IPS DF 4.7 (cell line): ENCODE results near the gene SDHA.
"Not testable (repeated sequence)": the region's sequence is repeated elsewhere in the genome, so short reads cannot be mapped to it uniquely, and the experiment has no call there.

ENCODE experiments used
- DNase-seq: peaks from one replicate; pipeline ENCODE4 v3.0.0-alpha.2; 2013; ENCODE audit warnings: low spot score; ENCODE audit errors: extremely low read depth

Gene SDHA

GRCh38 chr5:219460-219863 is 1.3 kb downstream of the SDHA start:
- no peak for DNase-seq

- no peak for DNase-seq
Measured at GRCh38 chr5:219991-220390, 1.9 kb downstream of the SDHA start.

GRCh38 chr5:222951-223715 is 5.0 kb downstream of the SDHA start:
- DNase-seq: not testable (repeated sequence)

- DNase-seq: no peak
Measured at GRCh38 chr5:223791-224190, 5.7 kb downstream of the SDHA start.

GRCh38 chr5:225334-225733 is 7.2 kb downstream of the SDHA start:
- DNase-seq: no peak

- not testable (repeated sequence) for DNase-seq
Measured at GRCh38 chr5:227375-227774, 9.3 kb downstream of the SDHA start.

GRCh38 chr5:228886-229285 is 10.8 kb downstream of the SDHA start:
- DNase-seq: no peak

DNA sequence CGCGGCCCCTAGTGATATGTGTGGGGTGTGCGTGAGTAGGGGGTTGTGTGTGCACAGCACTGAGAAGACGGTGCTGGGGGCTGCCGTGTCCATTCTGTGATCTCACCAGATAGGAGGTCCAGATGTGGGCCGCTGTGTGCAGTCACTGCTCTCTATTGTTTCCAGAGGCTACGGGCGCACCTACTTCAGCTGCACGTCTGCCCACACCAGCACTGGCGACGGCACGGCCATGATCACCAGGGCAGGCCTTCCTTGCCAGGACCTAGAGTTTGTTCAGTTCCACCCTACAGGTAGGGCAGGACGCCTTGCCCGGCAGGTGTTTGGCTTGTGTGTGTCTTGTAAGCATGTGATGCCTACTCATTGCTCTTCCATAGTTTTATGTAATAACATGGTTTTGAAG is 12.6 kb downstream of the SDHA start:
- DNase-seq: no peak

- DNase-seq: no peak
Measured at GRCh38 chr5:231661-232060, 13.5 kb downstream of the SDHA start.

- DNase-seq: not testable (repeated sequence)
Measured at GRCh38 chr5:233426-233825, 15.3 kb downstream of the SDHA start.

DNA sequence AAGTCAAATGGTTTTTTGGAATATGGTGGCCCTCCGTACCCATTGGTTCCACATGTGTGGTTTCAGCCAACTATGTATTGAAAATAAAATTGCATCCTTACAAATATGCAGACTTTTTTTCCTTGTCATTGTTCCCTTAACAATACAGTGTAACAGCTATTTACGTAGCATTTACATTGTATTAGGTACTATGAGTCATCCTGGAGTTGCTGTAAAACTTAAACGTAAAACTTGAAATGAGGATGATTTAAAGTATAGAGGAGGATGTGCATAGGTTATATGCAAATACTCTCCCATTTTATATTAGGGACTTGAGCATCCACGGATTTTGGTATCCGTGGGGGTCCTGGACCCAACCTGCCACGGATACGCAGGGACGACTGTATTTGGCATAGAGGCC is 16.3 kb downstream of the SDHA start:
- no peak for DNase-seq

DNA sequence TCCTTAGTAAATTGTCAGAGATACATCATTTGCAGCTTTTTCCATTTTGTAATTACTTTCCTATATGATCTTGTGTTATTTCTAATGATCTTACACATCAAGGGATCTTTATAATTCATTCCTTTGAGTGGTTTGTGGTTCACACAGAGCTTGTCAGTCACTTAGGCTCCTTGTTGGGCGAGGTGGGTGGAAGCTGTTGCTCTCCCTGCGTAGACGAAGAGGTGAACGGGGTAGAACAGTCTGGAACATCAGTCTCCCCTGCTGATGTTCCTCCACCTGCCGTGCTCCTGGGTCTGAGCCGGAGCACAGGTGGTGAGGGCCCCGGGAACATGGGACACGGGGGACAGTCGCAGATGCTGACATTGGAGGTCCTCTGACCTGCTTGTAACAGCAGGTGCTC is 17.4 kb downstream of the SDHA start:
- not testable (repeated sequence) for DNase-seq

DNA sequence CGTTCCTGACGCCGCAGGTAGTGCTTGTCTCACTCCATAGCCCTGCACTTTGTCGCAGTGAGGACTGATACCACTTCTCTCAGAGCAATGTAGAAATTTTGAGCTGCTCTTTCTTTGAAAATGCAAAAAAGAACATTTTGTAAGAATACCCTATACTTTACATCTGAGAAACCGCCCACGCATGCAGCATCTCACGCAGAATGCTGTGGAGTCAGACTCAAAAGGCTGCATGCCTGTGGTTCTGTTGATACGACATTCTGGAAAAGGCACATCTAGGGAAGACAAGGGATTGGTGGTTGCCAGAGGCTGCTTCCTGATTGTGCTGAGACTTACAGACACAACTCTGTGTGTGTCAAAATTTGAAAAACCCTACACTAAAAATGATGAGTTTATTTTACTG is 19.8 kb downstream of the SDHA start:
- not testable (repeated sequence) for DNase-seq

DNA sequence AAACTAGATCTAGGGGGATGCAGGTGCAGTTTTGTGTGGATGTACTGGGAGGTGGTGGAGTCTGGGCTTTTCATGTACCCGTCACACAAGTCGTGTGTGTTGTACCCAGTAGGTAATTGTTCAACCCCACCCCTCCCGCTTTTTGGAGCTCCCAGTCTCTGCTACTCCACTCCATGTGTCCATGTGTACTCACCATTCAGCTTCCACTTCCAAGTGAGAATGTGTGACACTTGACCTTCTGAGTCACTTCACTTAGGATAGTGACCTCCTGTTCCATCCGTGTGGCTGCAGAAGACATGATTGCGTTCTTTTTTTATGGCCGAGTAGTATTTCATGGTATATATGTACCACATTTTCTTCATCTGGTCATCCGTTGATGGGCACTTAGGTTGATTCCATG is 22.4 kb downstream of the SDHA start:
- not testable (repeated sequence) for DNase-seq

DNA sequence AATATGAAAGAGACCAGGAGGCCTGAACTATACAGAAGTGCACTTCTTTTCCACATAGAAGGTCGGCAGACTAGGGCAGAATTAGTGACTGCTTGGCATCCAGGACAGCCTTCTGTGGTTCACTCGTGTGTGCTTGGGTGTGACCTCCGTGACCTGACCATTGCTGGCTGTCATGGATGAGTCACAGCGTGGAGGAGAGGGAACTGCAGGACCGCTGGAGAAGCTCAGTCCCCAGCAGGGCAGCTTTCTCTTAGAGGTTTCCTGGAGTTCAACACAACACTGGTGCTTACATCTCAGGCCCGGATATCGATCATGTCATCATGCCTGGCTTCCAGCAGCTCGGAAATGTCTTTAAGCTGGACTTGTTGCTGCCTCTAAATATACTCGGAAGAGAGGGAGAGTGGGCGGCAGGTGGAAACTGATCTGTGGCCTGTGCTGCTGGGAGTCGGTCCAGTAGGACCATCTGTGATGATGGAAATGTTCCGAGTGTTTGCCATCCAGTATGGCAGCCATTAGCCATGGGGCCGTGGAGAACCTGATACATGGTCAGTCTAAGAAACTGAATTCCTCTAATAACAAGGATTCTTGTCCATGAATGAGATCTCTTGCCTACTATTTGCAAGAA is 23.0 kb downstream of the SDHA start:
- not testable (repeated sequence) for DNase-seq

- DNase-seq: not testable (repeated sequence)
Measured at GRCh38 chr5:243683-244367, 25.7 kb downstream of the SDHA start.

- not testable (repeated sequence) for DNase-seq
Measured at GRCh38 chr5:245717-246116, 27.6 kb downstream of the SDHA start.

- DNase-seq: not testable (repeated sequence)
Measured at GRCh38 chr5:250396-250795, 32.3 kb downstream of the SDHA start.

DNA sequence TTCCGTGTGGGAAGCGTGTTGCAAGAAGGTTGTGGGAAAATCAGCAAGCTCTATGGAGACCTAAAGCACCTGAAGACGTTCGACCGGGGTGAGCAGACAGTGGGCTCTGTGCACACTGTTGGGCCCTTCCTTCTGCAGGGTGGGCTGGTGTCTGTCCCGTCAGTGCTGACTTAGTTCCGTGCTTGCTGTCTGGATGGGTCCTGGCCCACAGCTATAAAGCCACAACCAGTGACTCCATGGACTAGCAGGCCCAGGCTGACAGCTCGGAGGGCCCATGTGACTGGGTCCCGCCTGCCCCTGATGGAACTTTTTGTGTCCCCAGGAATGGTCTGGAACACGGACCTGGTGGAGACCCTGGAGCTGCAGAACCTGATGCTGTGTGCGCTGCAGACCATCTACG is 32.9 kb downstream of the SDHA start:
- DNase-seq: not testable (repeated sequence)

GRCh38 chr5:251538-251937 is 33.4 kb downstream of the SDHA start:
- DNase-seq: not testable (repeated sequence)

DNA sequence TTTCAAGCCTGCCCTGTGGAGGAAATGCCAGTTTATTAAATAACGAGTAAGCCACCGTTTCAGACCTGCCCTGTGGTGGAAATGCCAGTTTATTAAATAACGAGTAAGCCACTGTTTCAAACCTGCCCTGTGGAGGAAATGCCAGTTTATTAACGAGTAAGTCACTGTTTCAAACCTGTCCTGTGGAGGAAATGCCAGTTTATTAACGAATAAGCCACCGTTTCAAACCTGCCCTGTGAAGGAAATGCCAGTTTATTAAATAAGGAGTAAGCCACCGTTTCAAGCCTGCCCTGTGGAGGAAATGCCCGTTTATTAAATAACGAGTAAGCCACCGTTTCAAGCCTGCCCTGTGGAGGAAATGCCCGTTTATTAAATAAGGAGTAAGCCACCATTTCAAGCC is 33.9 kb downstream of the SDHA start:
- DNase-seq: not testable (repeated sequence)

DNA sequence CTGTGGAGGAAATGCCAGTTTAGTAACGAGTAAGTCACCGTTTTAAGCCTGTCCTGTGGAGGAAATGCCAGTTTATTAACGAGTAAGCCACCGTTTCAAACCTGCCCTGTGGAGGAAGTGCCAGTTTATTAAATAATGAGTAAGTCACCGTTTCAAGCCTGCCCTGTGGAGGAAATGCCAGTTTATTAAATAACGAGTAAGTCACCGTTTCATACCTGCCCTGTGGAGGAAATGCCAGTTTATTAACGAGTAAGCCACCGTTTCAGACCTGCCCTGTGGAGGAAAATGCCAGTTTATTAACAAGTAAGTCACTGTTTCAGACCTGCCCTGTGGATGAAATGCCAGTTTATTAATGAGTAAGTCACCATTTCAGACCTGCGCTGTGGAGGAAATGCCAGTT is 34.4 kb downstream of the SDHA start:
- no peak for DNase-seq
